GM21737 (cell line): Measurements from ENCODE around the gene KMO.

ENCODE experiments used
- ATAC-seq: cut with Tn5 transposase; IDR thresholded peaks from one replicate; pipeline ENCODE4 v1.9.1; 2021; ENCODE audit warnings: mild to moderate bottlenecking, moderate library complexity; ENCODE audit not compliant: unreplicated experiment

The KMO gene

DNA sequence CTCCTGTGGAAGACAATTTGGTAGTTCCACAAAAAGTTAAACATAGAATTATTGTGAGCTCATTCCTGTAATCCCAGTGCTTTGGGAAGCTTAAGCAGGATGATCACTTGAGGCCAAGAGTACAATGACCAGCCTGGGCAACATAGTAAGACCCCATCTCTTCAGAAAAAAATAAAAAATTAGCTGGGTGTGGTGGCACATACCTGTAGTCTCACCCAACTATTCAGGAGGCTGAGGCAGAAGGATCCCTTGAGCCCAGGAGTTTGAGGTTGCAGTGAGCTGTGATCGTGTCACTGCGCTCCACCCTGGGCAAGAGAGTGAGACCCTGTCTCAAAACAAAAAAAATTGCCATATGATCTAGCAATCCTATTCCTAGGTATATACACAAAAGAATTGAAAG, 112.1 kb downstream of the KMO start:
- ATAC-seq, result no peak

DNA sequence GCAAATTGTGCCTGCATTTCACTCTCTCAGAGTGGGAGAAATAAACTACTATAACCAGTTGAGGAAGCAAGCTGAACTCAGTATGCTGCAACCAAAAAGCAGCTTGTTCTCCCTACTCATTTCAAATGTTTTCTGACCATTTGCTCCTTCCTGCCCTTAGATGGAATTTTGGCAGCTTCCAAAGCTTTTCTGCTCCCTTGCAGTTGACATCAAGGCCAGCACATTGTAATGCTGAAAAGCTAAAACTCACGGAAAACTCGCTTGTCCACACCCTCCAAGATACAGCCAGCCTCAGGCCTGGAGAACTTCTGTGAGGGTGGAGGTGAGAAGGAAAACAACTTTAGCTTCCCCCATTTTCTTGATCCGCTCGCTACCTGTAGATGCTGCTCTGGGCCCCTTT, 113.0 kb downstream of the KMO start:
- ATAC-seq, result no peak
